KMS-11 (cell line): Measurements from ENCODE around the gene TBC1D2B.

Source experiments
- H2AFZ ChIP-seq: fragments of 200-600 bp; sonication (generic); 2 replicates; pipeline ENCODE4 v1.6.1; 2016; ENCODE audit warnings: antibody characterized with exemption, mixed run types, low read depth
- H3K27ac ChIP-seq: fragments of 200-600 bp; sonication (generic); 2 replicates; pipeline ENCODE4 v1.6.1; 2016; ENCODE audit warnings: mild to moderate bottlenecking, mixed run types
- H3K27me3 ChIP-seq: fragments of 200-600 bp; sonication (generic); 2 replicates; pipeline ENCODE4 v1.6.1; 2017; ENCODE audit warnings: mild to moderate bottlenecking, low read depth, mixed run types, moderate library complexity; ENCODE audit not compliant: insufficient read depth
- H3K36me3 ChIP-seq: fragments of 200-600 bp; sonication (generic); 2 replicates; pipeline ENCODE4 v1.6.1; 2017; ENCODE audit warnings: mild to moderate bottlenecking, mixed run types; ENCODE audit not compliant: insufficient read depth
- H3K4me1 ChIP-seq: fragments of 200-600 bp; sonication (generic); 2 replicates; pipeline ENCODE4 v1.6.1; 2016; ENCODE audit warnings: mild to moderate bottlenecking, low read depth, mixed run types; ENCODE audit not compliant: poor library complexity, severe bottlenecking
- H3K4me2 ChIP-seq: fragments of 200-600 bp; sonication (generic); 2 replicates; pipeline ENCODE4 v1.7.0; 2016; ENCODE audit warnings: mild to moderate bottlenecking, mixed run types
- H3K4me3 ChIP-seq: fragments of 200-600 bp; sonication (generic); IDR thresholded peaks from 2 replicates; pipeline ENCODE4 v1.6.1; 2017; ENCODE audit warnings: low read depth, low read length, mixed read lengths; ENCODE audit not compliant: insufficient read depth
- H3K79me2 ChIP-seq: fragments of 200-600 bp; sonication (generic); 2 replicates; pipeline ENCODE4 v1.6.1; 2016; ENCODE audit warnings: low read depth, mixed run types; ENCODE audit not compliant: insufficient read depth
- H3K9ac ChIP-seq: fragments of 200-600 bp; sonication (generic); 2 replicates; pipeline ENCODE4 v1.6.1; 2016; ENCODE audit warnings: mild to moderate bottlenecking, mixed run types
- H4K20me1 ChIP-seq: fragments of 200-600 bp; sonication (generic); 2 replicates; pipeline ENCODE4 v1.6.1; 2016; ENCODE audit warnings: mild to moderate bottlenecking, mixed run types; ENCODE audit not compliant: insufficient read depth
- TF ChIP-seq, protein P1 (sequence below): fragments of 200-600 bp; sonication (generic); conservative IDR thresholded peaks from 2 replicates; pipeline ENCODE4 v1.6.1; 2017; ENCODE audit warnings: low read depth, mild to moderate bottlenecking, antibody characterized with exemption, low read length, moderate library complexity, mixed read lengths

The TBC1D2B gene

DNA sequence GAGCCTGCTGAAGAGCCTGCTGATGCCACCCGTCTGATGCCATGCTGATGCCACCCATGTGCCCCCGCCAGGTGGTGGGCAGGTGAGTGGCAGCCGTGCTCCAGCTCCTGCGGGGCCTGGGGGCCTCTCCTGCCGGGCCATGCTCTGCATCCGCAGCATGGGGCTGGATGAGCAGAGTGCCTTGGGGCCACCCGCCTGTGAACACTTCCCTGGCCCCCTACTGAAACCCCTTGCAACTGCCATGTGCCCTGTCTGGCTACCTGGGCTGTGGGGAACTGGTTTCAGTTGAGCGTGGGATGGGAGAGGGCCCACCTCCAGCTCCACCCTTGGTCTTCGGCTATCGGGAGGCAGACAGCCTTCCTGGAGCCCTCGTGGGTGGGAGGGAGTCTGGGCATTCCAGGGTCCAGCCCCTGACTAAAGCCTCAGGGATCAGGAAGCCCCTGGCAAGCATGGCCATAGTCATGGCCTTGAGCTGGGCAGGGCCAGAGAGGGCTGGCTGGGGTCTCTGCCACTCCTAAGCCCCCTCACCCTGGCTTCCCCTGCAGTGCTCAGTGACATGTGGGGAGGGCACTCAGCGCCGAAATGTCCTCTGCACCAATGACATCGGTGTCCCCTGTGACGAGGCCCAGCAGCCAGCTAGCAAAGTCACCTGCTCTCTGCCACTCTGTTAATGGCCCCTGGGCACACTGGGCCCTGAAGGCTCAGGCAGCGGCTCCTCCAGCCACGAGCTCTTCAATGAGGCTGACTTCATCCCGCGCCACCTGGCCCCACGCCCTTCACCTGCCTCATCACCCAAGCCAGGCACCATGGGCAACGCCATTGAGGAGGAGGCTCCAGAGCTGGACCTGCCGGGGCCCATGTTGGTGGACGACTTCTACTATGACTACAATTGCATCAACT lies 92.2 kb downstream of the TBC1D2B start:
- Histone ChIP-seq H3K27me3 (no peaks in the 10 kb centered on the region), H3K4me3 (no peak overlapping the region), H3K9ac (no peak overlapping the region), H3K79me2 (no peaks in the 10 kb centered on the region), H3K4me1 (no peaks in the 10 kb centered on the region), H3K4me2 (no peak overlapping the region), H3K27ac (no peak overlapping the region), H3K36me3 (no peaks in the 10 kb centered on the region), H2AFZ (no peak overlapping the region), H4K20me1 (no peaks in the 10 kb centered on the region)
- TF ChIP-seq, protein P1, sequence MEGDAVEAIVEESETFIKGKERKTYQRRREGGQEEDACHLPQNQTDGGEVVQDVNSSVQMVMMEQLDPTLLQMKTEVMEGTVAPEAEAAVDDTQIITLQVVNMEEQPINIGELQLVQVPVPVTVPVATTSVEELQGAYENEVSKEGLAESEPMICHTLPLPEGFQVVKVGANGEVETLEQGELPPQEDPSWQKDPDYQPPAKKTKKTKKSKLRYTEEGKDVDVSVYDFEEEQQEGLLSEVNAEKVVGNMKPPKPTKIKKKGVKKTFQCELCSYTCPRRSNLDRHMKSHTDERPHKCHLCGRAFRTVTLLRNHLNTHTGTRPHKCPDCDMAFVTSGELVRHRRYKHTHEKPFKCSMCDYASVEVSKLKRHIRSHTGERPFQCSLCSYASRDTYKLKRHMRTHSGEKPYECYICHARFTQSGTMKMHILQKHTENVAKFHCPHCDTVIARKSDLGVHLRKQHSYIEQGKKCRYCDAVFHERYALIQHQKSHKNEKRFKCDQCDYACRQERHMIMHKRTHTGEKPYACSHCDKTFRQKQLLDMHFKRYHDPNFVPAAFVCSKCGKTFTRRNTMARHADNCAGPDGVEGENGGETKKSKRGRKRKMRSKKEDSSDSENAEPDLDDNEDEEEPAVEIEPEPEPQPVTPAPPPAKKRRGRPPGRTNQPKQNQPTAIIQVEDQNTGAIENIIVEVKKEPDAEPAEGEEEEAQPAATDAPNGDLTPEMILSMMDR: no peak

DNA sequence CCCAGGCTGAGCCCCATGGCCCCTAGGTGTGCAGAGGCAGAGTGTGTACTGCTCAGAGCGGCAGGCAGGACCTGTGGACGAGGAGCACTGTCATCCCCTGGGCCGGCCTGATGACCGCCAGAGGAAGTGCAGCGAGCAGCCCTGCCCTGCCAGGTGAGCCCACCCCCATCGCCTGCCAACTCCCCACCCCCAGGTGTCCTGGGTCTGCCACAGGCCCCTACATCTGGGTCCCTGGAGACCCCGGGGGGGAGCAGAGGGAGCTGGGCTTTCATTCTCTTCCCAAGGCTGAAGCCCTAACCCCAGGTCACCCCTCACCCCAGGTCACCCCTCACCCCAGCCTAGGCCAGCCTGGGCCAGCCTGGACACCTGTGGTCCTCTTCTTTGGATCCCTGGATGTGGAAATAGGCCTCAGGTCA lies 93.1 kb downstream of the TBC1D2B start:
- H4K20me1 ChIP-seq: no peaks in the 10 kb centered on the region
- no peak overlapping the region for H3K27ac ChIP-seq
- no peak overlapping the region for H3K9ac ChIP-seq
- no peak overlapping the region for H3K4me3 ChIP-seq
- no peaks in the 10 kb centered on the region for H3K27me3 ChIP-seq
- H3K4me2 ChIP-seq: no peak overlapping the region
- no peaks in the 10 kb centered on the region for H3K4me1 ChIP-seq
- no peak overlapping the region for H2AFZ ChIP-seq
- TF ChIP-seq, protein P1: no peak
- H3K36me3 ChIP-seq: no peaks in the 10 kb centered on the region
- no peaks in the 10 kb centered on the region for H3K79me2 ChIP-seq

DNA sequence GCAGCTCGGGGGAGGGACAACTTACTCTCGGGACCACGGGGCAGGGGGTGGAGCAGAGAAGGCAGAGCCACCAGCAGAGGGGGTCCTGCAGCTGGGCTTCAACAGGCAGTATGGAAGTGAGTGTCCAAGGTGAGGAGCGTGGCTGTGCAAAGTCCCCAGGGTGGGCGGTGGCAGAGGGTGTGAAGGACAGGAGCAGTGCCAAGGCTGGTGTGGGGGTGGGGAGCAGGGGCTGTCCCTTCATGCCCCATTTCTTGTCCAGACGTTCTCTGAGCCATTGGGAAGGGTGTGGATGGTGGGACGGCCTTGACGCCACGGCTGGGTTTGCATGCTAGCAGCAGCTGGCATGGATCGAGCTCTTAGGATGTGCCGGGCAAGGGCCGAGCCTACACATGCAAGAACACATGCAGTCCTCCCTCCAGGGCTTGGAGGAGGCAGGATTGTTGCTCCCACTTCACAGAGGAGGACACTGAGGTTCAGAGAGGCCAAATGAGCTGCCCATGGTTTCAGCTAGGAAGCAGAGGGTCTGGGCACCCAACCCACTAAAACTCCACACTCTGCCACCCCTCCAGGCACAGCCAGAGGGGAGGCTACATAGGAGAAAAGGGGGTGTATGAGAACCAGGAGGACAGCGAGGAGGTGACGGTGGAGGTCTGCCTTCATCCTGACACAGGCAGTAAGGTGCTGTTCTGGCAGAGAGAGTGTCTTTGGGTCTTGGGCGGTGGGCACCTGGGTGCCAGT lies 93.6 kb downstream of the TBC1D2B start:
- H4K20me1 ChIP-seq: no peaks in the 10 kb centered on the region
- no peaks in the 10 kb centered on the region for H3K36me3 ChIP-seq
- H3K4me3 ChIP-seq: no peak overlapping the region
- no peak overlapping the region for H3K27ac ChIP-seq
- no peaks in the 10 kb centered on the region for H3K27me3 ChIP-seq
- no peak overlapping the region for H3K9ac ChIP-seq
- no peaks in the 10 kb centered on the region for H3K79me2 ChIP-seq
- no peak overlapping the region for H3K4me2 ChIP-seq
- no peak overlapping the region for H2AFZ ChIP-seq
- TF ChIP-seq, protein P1: no peak
- no peaks in the 10 kb centered on the region for H3K4me1 ChIP-seq

DNA sequence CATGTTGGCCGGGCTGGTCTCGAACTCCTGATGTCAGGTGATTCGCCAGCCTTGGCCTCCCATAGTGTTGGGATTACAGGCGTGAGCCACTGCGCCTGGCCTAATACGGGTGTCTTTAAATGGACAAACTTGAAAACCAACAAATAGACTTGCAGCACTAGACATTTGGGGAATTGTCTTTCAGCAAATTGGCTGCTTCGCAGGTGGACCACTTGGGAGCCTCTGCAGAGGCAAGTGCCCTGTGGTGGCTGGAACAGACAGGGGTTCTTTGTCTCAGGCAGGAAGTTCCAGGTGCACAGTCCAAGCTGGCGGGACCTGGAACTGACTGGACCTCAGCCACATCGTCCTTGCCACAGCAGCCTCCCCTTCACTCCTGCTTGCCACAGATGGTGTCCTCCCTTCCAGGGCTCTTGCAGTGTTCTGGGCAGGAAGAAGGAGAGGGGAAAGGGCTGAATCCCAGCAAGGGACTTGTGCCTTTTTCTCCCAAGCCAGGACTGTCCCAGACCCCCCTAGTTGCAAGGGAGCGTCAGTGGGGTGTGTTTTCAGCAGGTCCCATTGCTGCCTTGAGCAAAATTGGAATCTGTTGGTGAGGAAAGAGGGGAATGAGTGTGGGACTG lies 94.3 kb downstream of the TBC1D2B start:
- Histone ChIP-seq H3K79me2 (no peaks in the 10 kb centered on the region), H4K20me1 (no peaks in the 10 kb centered on the region), H3K27ac (no peak overlapping the region), H3K9ac (no peak overlapping the region), H3K36me3 (no peaks in the 10 kb centered on the region), H3K4me1 (no peaks in the 10 kb centered on the region), H2AFZ (no peak overlapping the region), H3K4me3 (no peak overlapping the region), H3K27me3 (no peaks in the 10 kb centered on the region), H3K4me2 (no peak overlapping the region)
- TF ChIP-seq, protein P1: no peak
